GM15510 (cell line): ENCODE measurements around the gene NLRC3.

Source experiments
- POLR2A ChIP-seq: IDR thresholded peaks from 3 replicates; pipeline ENCODE4 v1.6.1; 2011; ENCODE audit warnings: borderline replicate concordance; ENCODE audit not compliant: insufficient read length; ENCODE audit errors: extremely low read depth

Gene NLRC3

GRCh38 chr16:3520413-3520812 lies 56.8 kb downstream of the NLRC3 start:
- no peak for TF ChIP-seq POLR2A

GRCh38 chr16:3519581-3519980 lies 57.6 kb downstream of the NLRC3 start:
- TF ChIP-seq POLR2A = no peak

- no peak for TF ChIP-seq POLR2A
Observed at GRCh38 chr16:3518986-3519348, 58.2 kb downstream of the NLRC3 start.

GRCh38 chr16:3518292-3518985 lies 58.8 kb downstream of the NLRC3 start:
- no peak for TF ChIP-seq POLR2A

GRCh38 chr16:3515897-3516296 lies 61.3 kb downstream of the NLRC3 start:
- no peak for TF ChIP-seq POLR2A

- TF ChIP-seq POLR2A = no peak
Observed at GRCh38 chr16:3514621-3515020, 62.6 kb downstream of the NLRC3 start.

GRCh38 chr16:3513892-3514583 lies 63.2 kb downstream of the NLRC3 start:
- no peak for TF ChIP-seq POLR2A

- TF ChIP-seq POLR2A = no peak
Observed at GRCh38 chr16:3511286-3512180, 65.7 kb downstream of the NLRC3 start.

GRCh38 chr16:3510416-3510815 lies 66.8 kb downstream of the NLRC3 start:
- TF ChIP-seq POLR2A = no peak

- no peak for TF ChIP-seq POLR2A
Observed at GRCh38 chr16:3509470-3509928, 67.7 kb downstream of the NLRC3 start.

GRCh38 chr16:3508736-3509135 lies 68.5 kb downstream of the NLRC3 start:
- no peak for TF ChIP-seq POLR2A

- no peak for TF ChIP-seq POLR2A
Observed at GRCh38 chr16:3503523-3503922, 73.7 kb downstream of the NLRC3 start.

- no peak for TF ChIP-seq POLR2A
Observed at GRCh38 chr16:3501783-3502400, 75.3 kb downstream of the NLRC3 start.

GRCh38 chr16:3498988-3499387 lies 78.2 kb downstream of the NLRC3 start:
- TF ChIP-seq POLR2A = no peak

GRCh38 chr16:3497771-3498170 lies 79.4 kb downstream of the NLRC3 start:
- no peak for TF ChIP-seq POLR2A
